Anterior cingulate cortex (tissue), 58 donors: ENCODE results near the gene MTLN.
"Not testable (repeated sequence)": the region's sequence is repeated elsewhere in the genome, so short reads cannot be mapped to it uniquely, and the experiment has no call there.

ENCODE experiments used
- DNase-seq, 58 donors: peaks; one replicate each; lab custom pipeline; 2025; lab: John Stamatoyannopoulos, UW

MTLN gene, protein sequence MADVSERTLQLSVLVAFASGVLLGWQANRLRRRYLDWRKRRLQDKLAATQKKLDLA

DNA sequence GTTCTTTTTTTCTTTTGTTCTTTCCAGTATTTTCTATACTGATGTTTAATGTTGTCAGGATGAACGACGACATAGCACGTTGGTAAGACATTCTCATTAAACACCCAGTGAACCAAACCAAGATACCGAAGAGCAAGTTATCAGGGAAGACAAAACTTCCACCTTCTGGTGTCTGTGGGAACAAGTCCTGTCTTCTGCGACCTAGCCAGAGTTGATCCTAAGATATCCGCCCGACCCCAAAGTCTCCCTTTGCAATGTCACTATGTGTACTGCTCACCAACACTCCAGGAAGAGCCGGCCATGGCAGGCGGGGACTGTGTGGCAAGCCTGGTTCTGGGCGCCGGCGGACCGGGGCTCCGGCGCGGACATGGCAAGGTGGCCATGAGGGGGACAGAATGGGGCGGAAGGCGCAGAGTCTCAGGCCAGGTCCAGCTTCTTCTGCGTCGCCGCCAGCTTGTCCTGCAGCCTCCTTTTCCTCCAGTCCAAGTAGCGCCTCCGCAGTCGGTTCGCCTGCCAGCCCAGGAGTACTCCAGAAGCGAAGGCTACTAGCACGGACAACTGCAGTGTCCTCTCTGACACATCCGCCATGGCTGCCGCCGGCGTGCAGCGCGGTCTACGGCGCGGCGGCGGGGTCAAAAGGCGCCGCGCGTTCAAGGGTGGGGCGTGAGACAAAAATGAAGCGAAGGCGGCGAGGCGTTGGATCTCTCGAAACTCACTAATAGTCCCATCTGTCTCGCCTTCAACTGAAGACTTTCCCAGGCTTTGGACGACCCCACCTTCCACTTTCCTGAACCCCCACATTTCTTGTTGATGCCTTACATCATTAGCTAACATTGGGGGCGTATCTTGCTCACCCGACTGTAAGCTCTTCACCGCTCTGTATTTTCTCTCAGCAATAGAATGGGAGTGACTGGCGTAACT is at the start of gene MTLN:
Gene MTLN, minus strand, starts transcription at position 610 of the 921 bp plus-strand sequence. Its CDS starts 22 bp downstream, at position 588.
- DNase-seq, result peak in 57 of 58 donors; percentile 20 to 83 (median 62)

DNA sequence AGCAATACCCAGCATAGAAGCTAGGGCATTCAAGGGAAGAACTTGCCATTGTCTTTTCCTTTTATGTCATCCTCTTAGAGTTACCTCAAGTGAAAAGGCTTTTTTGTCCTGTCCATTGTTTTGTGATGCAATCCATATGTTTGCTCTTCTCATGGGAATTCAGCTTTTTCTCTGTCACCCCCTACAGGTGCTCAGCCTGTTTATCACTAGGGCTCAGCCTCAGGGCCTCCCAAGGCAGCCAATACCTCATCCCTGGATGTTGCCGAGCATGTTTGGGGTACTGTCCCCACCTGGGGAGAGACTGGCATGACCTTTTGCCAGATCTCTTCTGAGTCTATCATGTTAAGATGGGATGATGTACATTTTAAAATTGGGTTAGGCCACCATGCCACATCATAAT is 49.6 kb upstream of the MTLN start:
- DNase-seq, result not testable (repeated sequence)

DNA sequence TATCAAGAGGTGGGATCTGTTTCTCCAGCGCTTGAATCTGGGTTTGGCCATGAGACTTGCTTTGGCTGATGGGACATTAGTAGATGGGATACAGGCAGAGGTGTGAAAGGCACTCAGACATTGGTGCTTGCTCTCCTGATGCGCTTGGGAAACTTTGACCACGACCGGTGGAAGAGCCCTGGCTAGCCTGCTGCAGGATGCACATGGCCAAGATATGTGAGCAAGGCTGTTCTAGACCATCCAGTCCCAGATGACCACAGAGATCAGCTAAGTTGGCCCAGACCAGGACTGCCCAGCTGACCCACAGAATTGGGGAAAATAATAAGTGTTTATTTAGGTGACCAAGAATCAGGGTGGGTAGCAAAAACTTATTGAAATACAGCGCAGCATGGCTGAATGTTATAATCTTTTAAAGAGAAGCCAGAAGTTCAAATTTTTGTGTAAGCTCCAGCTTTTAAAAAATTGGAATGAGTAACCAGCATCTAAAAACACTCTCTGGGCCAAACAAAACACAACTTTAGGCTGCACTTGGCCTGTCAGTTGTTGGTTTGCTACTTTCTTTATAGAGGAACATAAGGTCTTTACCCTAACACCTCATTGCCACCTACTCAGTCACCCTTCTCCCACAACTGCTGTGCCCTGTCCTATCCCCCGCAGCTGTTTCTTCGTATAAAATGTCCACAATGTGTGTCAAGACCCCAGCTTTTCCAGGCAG is 35.9 kb upstream of the MTLN start:
- DNase-seq, result not testable (repeated sequence)

DNA sequence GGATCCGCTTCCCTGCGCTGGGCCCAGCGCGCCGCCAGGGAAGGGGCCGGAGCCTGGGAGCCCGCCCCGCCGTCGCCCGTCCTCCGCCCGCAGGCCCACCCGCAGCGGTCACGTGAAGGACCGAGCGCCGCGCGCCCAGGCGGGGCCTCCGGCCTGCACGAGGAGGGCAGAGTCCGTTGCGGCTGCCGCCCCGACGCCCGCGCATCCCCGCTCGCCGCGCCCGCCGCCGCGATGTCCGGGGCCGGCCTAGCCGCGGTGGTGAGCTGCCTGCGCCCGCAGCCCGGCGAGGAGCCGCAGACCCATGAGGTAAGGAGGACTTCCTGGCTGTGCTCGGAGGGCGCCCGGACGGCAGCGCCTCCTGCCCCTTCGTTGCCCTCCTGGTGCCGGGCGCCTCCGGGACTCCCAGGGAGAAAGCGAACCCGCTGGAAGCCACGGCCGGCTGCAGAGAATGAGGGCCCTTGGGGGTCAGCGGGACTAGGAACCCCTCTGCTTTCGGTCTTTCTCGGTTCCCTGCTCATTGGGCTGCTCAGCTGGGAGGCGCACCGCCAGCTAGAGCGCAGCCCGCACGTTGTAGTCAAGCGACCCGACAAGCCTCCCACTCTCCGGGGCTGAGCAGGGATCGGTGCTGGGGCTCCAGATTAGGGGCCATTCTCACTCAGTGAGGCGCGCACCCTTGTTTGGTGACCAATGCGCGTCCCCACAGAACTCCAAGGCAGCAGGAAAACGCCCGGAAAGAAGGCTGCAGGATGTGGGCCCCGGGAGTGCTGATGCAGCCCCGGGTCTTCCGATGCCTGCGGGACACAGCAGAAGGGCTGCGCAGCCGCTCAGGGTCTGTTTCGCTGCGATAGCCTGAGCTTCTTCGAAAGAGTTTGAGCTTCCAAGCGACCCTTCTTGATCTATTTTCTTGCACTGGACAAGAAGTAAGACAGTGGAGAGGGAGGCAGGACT is 33.4 kb upstream of the MTLN start:
- DNase-seq, result not testable (repeated sequence)

DNA sequence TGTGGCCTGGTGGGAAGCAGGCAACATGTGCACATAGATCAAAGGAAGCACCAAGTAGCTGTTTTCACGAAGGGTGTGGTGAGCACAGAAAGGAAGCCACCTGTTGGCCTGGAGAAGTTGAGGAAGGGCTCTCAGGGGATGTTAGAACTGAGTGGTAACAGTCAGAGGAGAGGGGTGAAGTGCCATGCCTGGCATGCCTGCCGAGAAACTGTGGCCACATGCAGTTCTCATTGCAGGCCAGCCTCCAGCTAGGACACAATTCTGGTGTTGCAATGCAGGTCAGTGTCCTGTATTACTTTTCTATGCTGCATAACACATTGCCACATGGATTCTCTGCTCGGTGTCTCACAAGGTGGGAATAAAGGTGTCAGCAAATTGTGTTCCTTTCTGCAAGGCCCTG is 30.9 kb upstream of the MTLN start:
- DNase-seq, result not testable (repeated sequence)

DNA sequence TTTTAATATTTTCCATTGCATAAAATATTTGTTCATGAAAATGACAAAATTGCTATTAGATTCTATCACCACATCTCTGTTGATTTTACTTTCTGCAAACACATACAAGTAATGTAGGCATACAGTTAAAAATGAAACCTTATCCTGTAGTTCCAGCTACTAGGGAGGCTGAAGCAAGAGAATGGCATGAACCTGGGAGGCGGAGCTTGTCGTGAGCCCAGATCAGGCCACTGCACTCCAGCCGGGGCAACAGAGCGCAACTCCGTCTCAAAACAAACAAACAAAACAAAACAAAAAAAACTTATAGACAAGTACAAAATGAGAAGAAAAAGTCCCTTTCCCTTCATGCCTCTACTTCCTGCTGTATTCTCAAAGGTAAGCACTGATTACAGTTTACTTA is 22.2 kb upstream of the MTLN start:
- DNase-seq, result not testable (repeated sequence)

DNA sequence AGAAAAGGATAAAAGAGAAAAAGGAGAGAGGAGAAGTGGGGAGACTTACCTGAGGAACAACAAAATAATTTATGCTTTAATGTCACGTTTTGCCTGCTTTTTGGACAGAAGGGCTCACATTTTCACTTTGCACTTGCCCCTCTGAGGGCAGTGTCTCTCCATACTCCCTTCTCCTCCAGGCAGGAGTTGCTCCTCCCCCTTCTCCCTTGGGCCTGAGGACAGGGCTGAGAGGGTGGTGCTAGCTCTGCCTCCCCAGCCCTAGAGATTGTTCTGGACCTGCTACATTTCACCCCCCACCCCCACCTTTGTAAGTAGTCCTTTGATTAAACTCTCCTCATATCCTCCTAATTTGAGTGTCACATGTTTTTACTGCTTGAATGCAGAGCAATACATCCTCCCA is 17.5 kb upstream of the MTLN start:
- not testable (repeated sequence) for DNase-seq

DNA sequence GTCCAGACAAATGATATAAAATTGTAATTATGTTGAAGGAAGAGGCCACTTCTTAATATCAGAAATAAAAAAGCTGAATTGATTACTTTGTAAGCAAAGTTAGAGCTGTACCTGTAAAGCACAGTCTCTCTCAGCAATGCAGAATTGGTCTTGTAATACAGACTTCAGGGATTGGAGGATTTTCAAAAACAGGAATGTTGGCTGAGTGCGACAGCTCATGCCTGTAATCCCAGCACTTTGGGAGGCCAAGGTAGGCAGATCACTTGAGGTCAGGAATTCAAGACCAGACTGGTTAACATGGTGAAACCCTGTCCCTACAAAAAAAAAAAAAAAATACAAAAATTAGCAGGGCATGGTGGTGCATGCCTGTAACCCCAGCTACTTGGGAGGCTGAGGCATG is 10.3 kb upstream of the MTLN start:
- DNase-seq, result not testable (repeated sequence)

DNA sequence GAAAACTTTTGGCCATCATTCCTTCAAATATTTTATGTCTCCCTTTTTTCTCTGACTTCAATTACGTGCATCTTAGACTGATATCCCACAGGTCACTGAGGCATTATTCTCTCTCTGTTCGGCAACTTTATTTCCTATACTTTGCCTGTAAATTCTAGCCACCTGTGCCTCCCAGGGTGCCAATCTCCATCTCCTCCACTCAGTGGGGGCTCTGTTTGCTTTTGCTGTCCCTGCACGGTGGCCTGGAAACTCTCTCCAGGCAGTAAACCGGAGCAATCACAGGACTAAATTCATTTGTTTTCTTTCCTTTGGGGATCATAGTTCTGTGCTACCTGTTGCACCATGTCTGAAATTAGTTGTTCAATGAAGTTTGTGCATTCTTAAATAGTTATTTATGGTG is 9.6 kb upstream of the MTLN start:
- no peak for DNase-seq

DNA sequence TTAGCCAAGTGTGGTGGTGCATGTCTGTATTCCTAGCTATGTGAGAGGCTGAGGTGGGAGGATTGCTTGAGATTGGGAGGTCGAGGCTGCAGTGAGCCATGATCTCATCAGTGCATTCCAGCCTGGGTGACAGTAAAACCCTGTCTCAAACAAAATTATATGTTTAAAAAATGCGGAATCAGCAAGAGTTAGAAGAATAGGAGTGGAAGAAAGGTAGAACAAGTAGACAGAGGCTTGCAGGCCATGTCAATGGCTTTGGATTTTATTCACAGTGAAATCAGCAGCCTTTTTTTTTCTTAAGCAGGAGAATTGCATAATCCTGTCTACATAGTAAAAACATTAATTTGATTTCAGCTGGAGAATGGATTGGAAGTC is 7.8 kb upstream of the MTLN start:
- DNase-seq, result no peak

DNA sequence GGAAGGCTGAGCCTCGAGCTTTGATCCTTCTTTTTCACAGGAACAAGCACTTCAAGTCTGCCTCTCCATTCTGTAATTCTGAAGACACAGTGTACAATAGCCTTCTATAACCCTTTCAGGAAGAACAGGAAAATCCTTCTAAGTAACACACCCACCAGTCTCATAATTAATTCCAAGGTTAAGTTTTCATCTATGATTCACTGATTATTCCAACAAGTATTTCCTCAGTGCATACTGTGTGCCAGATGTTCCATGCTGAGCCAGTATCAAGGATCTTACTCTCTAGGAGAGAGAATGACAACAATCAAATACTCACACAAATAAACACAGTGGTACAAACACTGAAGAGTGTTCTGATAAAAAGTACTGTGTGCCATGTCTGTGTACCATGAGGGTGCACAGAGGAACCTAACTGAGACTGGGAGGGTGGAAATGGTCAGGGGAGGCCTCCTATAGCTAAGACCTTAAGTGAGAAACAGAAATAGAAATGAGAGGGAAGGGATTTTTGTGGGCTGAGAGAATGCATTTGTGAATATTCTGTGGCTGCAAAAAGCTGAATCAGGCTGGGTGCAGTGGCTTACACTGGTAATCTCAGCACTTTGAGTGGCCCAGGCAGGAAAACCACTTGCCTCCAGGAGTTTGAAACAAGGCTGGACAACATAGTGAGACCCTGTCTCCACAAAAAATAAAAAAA is 7.3 kb upstream of the MTLN start:
- DNase-seq, result no peak

DNA sequence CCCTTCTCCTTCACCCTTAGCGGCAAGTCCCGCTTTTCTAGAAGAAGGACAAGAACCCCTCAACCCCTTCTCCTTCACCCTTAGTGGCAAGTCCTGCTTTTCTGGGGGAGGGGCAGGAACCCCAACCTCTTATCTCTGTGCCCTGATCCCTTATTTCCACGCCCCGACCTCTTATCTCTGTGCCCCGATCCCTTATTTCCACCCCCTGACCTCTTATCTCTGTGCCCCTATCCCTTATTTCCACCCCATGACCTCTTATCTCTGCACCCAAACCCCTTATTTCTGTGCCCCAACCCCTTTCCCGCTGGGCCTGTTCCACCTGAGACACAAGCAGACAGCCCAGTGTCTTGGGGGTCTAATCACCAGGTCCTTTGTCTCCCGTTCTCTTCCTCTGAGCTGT is 6.5 kb upstream of the MTLN start:
- not testable (repeated sequence) for DNase-seq

DNA sequence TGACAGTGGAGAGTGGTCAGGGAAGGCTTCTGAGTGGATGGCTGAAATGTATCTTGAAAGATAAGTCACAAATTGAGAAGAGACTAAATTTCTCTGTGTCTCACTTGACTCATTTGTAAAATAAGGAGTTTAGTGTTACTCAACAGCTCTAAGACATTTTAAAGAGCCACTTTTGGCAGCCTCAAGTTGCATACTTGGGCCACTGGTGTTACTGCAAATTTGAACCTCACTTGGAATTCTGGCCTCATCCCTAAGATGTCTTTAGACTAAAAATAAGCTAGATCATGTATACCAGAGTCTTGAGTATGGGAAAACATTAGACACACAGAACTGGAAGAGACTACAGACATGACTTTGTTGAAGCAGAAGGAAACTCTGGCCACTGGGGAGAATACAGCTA is 4.5 kb upstream of the MTLN start:
- DNase-seq, result no peak

DNA sequence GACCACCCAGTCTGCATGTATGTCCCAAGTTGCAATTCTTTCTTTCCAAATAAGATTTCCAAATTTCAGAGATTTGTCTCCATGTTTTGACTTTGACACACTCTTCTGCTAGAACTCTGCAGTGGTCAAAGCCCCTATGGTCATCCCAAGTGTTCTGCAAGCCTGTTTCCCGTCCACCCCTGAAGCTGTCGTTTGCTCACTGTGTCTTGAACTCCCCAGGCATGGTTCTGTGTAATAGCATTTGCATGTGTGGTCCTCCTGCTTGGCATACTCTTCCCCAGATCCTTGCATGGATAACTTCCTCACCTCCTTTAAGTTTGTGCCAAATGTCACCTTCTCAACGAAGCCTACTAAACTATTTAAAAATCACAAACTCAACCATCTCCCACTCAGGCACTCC is 3.9 kb upstream of the MTLN start:
- no peak for DNase-seq

DNA sequence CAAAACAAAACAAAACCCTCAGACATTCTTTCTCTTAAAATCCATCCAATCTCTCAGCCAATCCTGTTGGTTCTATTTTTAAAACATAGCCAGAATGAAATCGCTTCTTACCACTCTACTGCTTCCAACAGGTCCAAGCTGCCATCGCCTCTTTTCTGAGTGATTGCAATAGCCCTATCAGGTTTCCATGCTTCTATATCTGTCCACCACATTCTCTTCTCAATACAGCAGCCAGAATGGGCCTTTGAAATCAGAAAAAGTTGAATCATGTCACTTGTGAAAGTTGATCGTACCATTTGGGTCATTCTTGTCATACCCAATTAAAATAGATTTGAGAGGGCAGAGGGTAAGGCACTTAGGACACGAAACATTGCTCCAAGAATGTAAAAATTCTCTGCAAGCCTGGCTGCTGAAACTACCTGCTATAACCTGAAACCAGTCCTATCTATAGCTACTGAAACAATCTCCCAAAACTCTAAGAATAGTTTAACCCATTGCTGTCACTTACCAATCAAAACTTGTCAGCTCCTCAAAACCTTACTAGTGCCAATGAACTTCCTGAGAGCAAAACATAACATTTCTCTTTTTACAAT is 3.3 kb upstream of the MTLN start:
- no peak for DNase-seq

DNA sequence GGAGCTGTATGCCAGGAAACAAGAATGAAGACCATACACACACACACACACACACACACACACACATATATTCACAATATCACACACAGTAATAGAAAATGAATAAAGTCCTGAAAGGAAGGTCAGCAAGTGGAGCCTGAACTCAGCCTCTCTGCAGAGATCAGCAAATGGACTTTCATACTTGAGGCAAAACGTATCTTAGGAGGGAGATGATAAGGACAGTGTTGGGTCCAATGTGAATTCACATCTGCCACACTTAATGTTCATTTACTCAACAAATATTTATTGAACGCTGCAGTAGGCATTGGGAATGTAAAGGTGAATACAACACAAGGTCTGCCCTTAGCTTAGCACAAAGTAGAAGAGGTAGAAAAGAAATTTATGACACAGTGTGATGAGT is 2.7 kb upstream of the MTLN start:
- no peak for DNase-seq

DNA sequence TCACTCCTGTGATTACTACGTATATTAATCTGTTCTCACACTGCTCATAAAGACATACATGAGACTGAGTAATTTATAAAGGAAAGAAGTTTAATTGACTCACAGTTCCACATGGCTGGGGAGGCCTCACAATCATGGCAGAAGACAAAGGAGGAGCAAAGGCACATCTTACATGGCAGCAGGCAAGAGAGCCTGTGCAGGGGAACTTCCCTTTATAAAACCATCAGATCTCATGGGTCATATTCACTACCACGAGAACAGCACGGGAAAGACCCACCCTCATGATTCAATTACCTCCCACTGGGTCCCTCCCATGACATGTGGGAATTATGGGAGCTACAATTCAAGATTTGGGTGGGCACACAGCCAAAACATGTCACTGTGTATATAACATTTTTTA is 1.2 kb upstream of the MTLN start:
- DNase-seq, result not testable (repeated sequence)

DNA sequence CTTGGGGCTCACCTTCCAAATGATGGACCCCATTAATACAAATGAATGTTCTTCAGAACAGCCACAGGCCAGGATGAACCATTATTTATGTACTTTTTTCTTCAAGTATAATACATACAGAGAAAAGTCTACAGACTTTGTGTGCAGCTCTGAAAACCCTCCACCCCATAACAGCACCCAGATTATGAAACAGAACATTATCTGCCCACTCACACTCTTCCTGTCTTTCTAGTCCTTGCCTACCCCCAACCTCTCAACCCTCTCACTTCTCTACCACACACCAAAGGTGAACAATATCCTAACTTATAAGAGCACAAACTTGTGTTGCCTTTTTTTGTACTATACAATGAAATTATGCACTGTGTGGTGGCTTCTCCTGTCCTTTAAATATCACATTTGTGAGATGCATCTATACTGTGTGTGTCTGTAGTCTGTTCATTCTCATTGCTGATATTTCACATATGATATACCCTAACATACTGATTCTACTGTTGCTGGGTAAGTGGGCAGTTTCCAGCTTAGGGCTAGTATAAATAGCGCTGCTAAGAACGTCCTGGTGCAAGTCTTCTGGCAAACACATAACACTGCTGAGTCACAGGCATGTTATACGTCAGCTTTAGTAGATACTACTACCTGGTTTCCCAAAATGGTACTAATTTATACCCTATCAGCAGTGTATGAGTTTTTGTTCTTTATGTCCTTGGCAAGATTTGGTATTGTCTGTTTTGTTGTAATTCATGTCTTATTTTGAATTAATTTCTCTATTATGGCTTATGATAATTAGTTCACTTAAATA is 6.5 kb downstream of the MTLN start:
- peak in 3 of 58 donors; percentile 4 to 26 (median 6) for DNase-seq
